Astrocyte (in vitro differentiated cells and primary cell): Measurements from ENCODE around the gene ZEB2. TPM values are rescaled to one million over a fixed set of nuclear protein-coding genes. Genes with fewer than 3 reads are reported as not detected.

Source experiments
- DNase-seq: peaks from one replicate; pipeline ENCODE4 v3.0.0-alpha.2; 2010; ENCODE audit warnings: low read depth
- FAIRE-seq: peaks from 2 replicates; lab custom pipeline; 2011; peaks lifted over from hg19 to GRCh38; lab: Jason Lieb, UNC
- H2AFZ ChIP-seq: 2 replicates; pipeline ENCODE4 v1.6.0; 2012; ENCODE audit warnings: low read depth, low read length, inconsistent platforms
- H3K27ac ChIP-seq: 2 replicates; pipeline ENCODE4 v1.5.1; 2011; ENCODE audit warnings: low read depth, low read length, inconsistent platforms
- H3K27me3 ChIP-seq: 2 replicates; pipeline ENCODE4 v1.6.0; 2011; ENCODE audit warnings: low read length, inconsistent platforms; ENCODE audit not compliant: insufficient read depth
- H3K36me3 ChIP-seq: 2 replicates; pipeline ENCODE4 v1.5.1; 2011; ENCODE audit warnings: low read length, inconsistent platforms; ENCODE audit not compliant: insufficient read depth
- H3K4me1 ChIP-seq: 2 replicates; pipeline ENCODE4 v1.5.1; 2011; ENCODE audit warnings: low read length, inconsistent platforms; ENCODE audit not compliant: insufficient read depth
- H3K4me2 ChIP-seq: 2 replicates; pipeline ENCODE4 v1.6.0; 2012; ENCODE audit warnings: low read length, inconsistent platforms
- H3K4me3 ChIP-seq: 2 replicates; pipeline ENCODE4 v1.5.1; 2011; ENCODE audit warnings: low read depth, mild to moderate bottlenecking, low read length, inconsistent platforms; ENCODE audit not compliant: insufficient read depth
- H3K79me2 ChIP-seq: 2 replicates; pipeline ENCODE4 v1.6.0; 2012; ENCODE audit warnings: mild to moderate bottlenecking, low read length, inconsistent platforms; ENCODE audit not compliant: insufficient read depth
- H3K9ac ChIP-seq: 2 replicates; pipeline ENCODE4 v1.6.0; 2012; ENCODE audit warnings: mild to moderate bottlenecking, low read length, inconsistent platforms
- H3K9me3 ChIP-seq: 2 replicates; pipeline ENCODE4 v1.5.1; 2012; ENCODE audit warnings: low read depth, mild to moderate bottlenecking, low read length, inconsistent platforms; ENCODE audit not compliant: insufficient read depth
- H4K20me1 ChIP-seq: 2 replicates; pipeline ENCODE4 v1.6.0; 2012; ENCODE audit warnings: low read length, inconsistent platforms; ENCODE audit not compliant: insufficient read depth
- H3K27ac Mint-ChIP-seq: one replicate; pipeline ENCODE4 v1.8.0; 2021; ENCODE audit warnings: mild to moderate bottlenecking, mixed read lengths; ENCODE audit not compliant: unreplicated experiment
- H3K27me3 Mint-ChIP-seq: one replicate; pipeline ENCODE4 v1.8.0; 2021; ENCODE audit warnings: low read depth, mixed read lengths; ENCODE audit not compliant: unreplicated experiment
- H3K36me3 Mint-ChIP-seq: one replicate; pipeline ENCODE4 v1.8.0; 2021; ENCODE audit warnings: low read depth, mixed read lengths; ENCODE audit not compliant: unreplicated experiment
- H3K4me1 Mint-ChIP-seq: one replicate; pipeline ENCODE4 v1.8.0; 2021; ENCODE audit warnings: low read depth, mixed read lengths; ENCODE audit not compliant: unreplicated experiment
- H3K4me3 Mint-ChIP-seq: one replicate; pipeline ENCODE4 v1.8.0; 2021; ENCODE audit warnings: mild to moderate bottlenecking, moderate library complexity, mixed read lengths; ENCODE audit not compliant: unreplicated experiment
- H3K9me3 Mint-ChIP-seq: one replicate; pipeline ENCODE4 v1.8.0; 2021; ENCODE audit warnings: mild to moderate bottlenecking, mixed read lengths; ENCODE audit not compliant: unreplicated experiment
- CTCF ChIP-seq: IDR thresholded peaks from 2 replicates; pipeline ENCODE4 v1.5.1; 2011; ENCODE audit warnings: low read depth, mild to moderate bottlenecking, inconsistent platforms, low read length, moderate library complexity; ENCODE audit not compliant: insufficient read depth
- EZH2 ChIP-seq: IDR thresholded peaks from 2 replicates; pipeline ENCODE4 v1.6.1; 2012; ENCODE audit warnings: mild to moderate bottlenecking, low read length, inconsistent platforms; ENCODE audit not compliant: insufficient read depth
- total RNA-seq: library from RNA; stranded (reverse); gene quantifications from 2 replicates; pipeline ENCODE4 v1.2.1, GENCODE V29; 2021

Gene ZEB2
- total RNA-seq, 1 donor from 2014 or later, result 84.9 TPM

- FAIRE-seq, result no peak
- peaks cover 16% of the 10 kb centered on the region for H3K36me3 Mint-ChIP-seq
- H2AFZ ChIP-seq, result no peak overlapping the region
Observed at GRCh38 chr2:144414324-144414845, 105.5 kb downstream of the ZEB2 start.

GRCh38 chr2:144412709-144413108, 107.2 kb downstream of the ZEB2 start:
- Histone ChIP-seq H4K20me1 (no peaks in the 10 kb centered on the region), H3K4me2 (no peak overlapping the region), H3K4me1 (no peaks in the 10 kb centered on the region), H3K79me2 (no peaks in the 10 kb centered on the region), H3K9ac (no peak overlapping the region), H3K36me3 (no peaks in the 10 kb centered on the region), H3K27me3 (no peaks in the 10 kb centered on the region), H3K9me3 (no peaks in the 10 kb centered on the region), H3K27ac (no peak overlapping the region), H2AFZ (no peak overlapping the region), H3K4me3 (no peak overlapping the region)
- Mint-ChIP-seq H3K4me3 (no peak overlapping the region), H3K27ac (no peak overlapping the region), H3K36me3 (peaks cover 20% of the 10 kb centered on the region), H3K9me3 (no peaks in the 10 kb centered on the region), H3K4me1 (peaks cover 5% of the 10 kb centered on the region), H3K27me3 (no peaks in the 10 kb centered on the region)
- FAIRE-seq (no peak), DNase-seq (no peak)
- TF ChIP-seq EZH2 (no peak), CTCF (no peak)

More at GRCh38 chr2:144414324-144414845, 105.5 kb downstream of the ZEB2 start:
- peak overlapping the region; percentile 4 for H3K4me3 Mint-ChIP-seq
- H3K9ac ChIP-seq, result no peak overlapping the region
- peaks cover 5% of the 10 kb centered on the region for H3K4me1 Mint-ChIP-seq
- no peaks in the 10 kb centered on the region for H4K20me1 ChIP-seq
- no peaks in the 10 kb centered on the region for H3K79me2 ChIP-seq
- DNase-seq, result peak; percentile 92
- H3K4me3 ChIP-seq, result no peak overlapping the region
- H3K27ac ChIP-seq, result no peak overlapping the region
- H3K9me3 Mint-ChIP-seq, result no peaks in the 10 kb centered on the region
- no peaks in the 10 kb centered on the region for H3K27me3 Mint-ChIP-seq
- no peaks in the 10 kb centered on the region for H3K36me3 ChIP-seq
- no peaks in the 10 kb centered on the region for H3K9me3 ChIP-seq
- TF ChIP-seq EZH2 (no peak), CTCF (no peak)
- H3K4me1 ChIP-seq, result no peaks in the 10 kb centered on the region
- no peak overlapping the region for H3K27ac Mint-ChIP-seq
- H3K4me2 ChIP-seq, result no peak overlapping the region
- no peaks in the 10 kb centered on the region for H3K27me3 ChIP-seq

- no peak overlapping the region for H3K9ac ChIP-seq
- no peaks in the 10 kb centered on the region for H4K20me1 ChIP-seq
- Mint-ChIP-seq H3K4me3 (no peak overlapping the region), H3K9me3 (no peaks in the 10 kb centered on the region), H3K27ac (no peak overlapping the region), H3K36me3 (peaks cover 13% of the 10 kb centered on the region), H3K27me3 (no peaks in the 10 kb centered on the region), H3K4me1 (peaks cover 5% of the 10 kb centered on the region)
- no peaks in the 10 kb centered on the region for H3K9me3 ChIP-seq
- H3K79me2 ChIP-seq, result no peaks in the 10 kb centered on the region
- H3K27ac ChIP-seq, result no peak overlapping the region
- H3K4me1 ChIP-seq, result no peaks in the 10 kb centered on the region
- FAIRE-seq (no peak), DNase-seq (no peak)
- no peaks in the 10 kb centered on the region for H3K27me3 ChIP-seq
- no peaks in the 10 kb centered on the region for H3K36me3 ChIP-seq
- no peak overlapping the region for H3K4me3 ChIP-seq
- no peak overlapping the region for H2AFZ ChIP-seq
- no peak for TF ChIP-seq CTCF
- no peak for TF ChIP-seq EZH2
- no peak overlapping the region for H3K4me2 ChIP-seq
Observed at GRCh38 chr2:144411473-144411872, 108.4 kb downstream of the ZEB2 start.
